Subcutaneous preadipocyte (primary cell): Measurements from ENCODE around the gene SEC11A. TPM values are rescaled to one million over a fixed set of nuclear protein-coding genes. Genes with fewer than 3 reads are reported as not detected.

Source experiments
- total RNA-seq: library from RNA; depleted of rRNA; stranded (reverse); fragments of >200 nt; gene quantifications from 2 replicates; pipeline ENCODE4 v1.2.3, GENCODE V29; 2012

Gene SEC11A
- 118 and 134 TPM in 2 replicates for total RNA-seq

GRCh38 chr15:84716036-84716732 is at the start of gene SEC11A:
SEC11A (minus strand) TSS chr15:84716139; CDS start chr15:84716075, 64 bp downstream.

GRCh38 chr15:84748274-84749110 is 32.6 kb upstream of the SEC11A start, which contains the start of gene ZNF592:
ZNF592 (plus strand) TSS chr15:84748592; CDS start chr15:84782676, 34,084 bp downstream.

GRCh38 chr15:84658080-84658787 is 57.7 kb downstream of the SEC11A start, which contains the start of gene NMB:
NMB (minus strand) TSS chr15:84658199; CDS start chr15:84658152, 47 bp downstream.

DNA sequence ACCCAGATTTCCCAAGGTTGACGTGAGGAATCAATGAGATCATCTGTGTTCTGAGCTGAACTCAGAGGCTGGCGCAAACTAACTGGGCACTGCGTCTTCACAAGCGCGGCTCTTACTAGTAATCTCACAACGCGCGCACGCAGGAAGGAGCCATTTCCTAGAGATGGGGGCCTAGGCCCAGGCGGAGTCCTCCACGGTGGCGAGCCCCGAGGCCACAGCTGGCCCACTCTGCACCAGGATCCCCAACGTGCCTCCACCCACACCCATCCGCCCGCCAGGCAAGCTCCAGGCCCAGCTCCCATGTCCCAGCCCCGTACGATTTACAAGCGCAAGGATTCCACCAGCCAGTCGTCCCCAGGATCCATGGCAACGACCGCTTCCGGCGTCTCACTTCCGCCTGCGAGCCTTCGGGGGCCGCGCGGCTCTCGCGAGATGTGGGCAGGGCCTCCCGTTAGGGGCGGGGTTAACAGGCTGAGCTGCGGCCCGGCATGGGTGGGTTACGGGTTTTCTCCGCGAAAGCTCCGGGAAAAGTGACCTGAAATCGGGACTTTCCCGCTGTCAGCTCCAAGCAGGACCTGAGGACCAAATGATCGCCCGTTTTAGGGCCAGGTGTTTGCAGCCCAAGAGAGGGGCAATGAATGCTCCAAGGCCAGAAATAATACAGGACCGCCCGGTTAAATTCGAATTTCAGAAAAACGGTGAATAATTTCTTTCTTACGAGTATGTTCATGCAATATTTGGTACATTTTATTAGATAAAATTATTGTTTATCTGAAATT is 61.8 kb downstream of the SEC11A start, which contains the start of gene WDR73:
WDR73 (minus strand) TSS at position 374 of the 779 bp plus-strand sequence; CDS start at position 365, 9 bp downstream.

Other genes with a start within 250 kb of the SEC11A start
- 4.4 and 4.9 TPM in 2 replicates for gene ZSCAN2, start 115.1 kb downstream of the SEC11A start, total RNA-seq
- 31.6 and 35.2 TPM in 2 replicates for gene WDR73, start 61.9 kb downstream of the SEC11A start, total RNA-seq
- 1.8 and 3.3 TPM in 2 replicates for gene NMB, start 57.9 kb downstream of the SEC11A start, total RNA-seq
- gene ZNF592, start 32.5 kb upstream of the SEC11A start, total RNA-seq, result 7.7 and 10.4 TPM in 2 replicates
- under 0.01 and 0.20 TPM in 2 replicates for gene ALPK3, start 101.2 kb upstream of the SEC11A start, total RNA-seq
- gene SLC28A1, start 168.5 kb upstream of the SEC11A start, total RNA-seq, result not detected in 2 replicates